Measurements from ENCODE around the gene BRIP1.

BRIP1 gene

GRCh38 chr17:61701334-61701733, 162.0 kb downstream of the BRIP1 start:
- no peak overlapping the region for H3K18ac ChIP-seq (ENCODE audit: low read length)
- no peak overlapping the region for H4K91ac ChIP-seq (ENCODE audit: low read depth, low read length)
- H3K79me2 ChIP-seq (ENCODE audit: control insufficient read depth, insufficient read depth, low read length, poor library complexity), result no peaks in the 10 kb centered on the region
- no peak overlapping the region for H3K4me3 ChIP-seq (ENCODE audit: low read depth, low read length)
- H3K23ac ChIP-seq (ENCODE audit: low read length), result no peak overlapping the region
- H3K9ac ChIP-seq (ENCODE audit: low read length), result no peak overlapping the region
- no peaks in the 10 kb centered on the region for H3K4me1 ChIP-seq (ENCODE audit: control insufficient read depth in 1 of 2, insufficient read depth in 2 of 2, low read length in 2 of 2)
- H4K12ac ChIP-seq (ENCODE audit: low read depth, low read length), result no peak overlapping the region
- H3K79me1 ChIP-seq (ENCODE audit: low read length), result no peaks in the 10 kb centered on the region
- no peak overlapping the region for H3K27ac ChIP-seq (ENCODE audit: low read depth, low read length)
- no peak overlapping the region for H2BK120ac ChIP-seq (ENCODE audit: insufficient read depth, low read length, poor library complexity)
- DNase-seq, result no peak
- no CpG with 5 or more reads among the region's 1 CpG for WGBS (ENCODE audit: extremely low coverage, insufficient coverage, insufficient read length)
- H3K4ac ChIP-seq (ENCODE audit: low read depth, low read length), result no peak overlapping the region
- H4K8ac ChIP-seq (ENCODE audit: low read depth, low read length), result no peak overlapping the region
- H3K36me3 ChIP-seq (ENCODE audit: control insufficient read depth in 1 of 2, insufficient read depth in 2 of 2, low read length in 2 of 2), result peaks cover 2 to 5% of the 10 kb centered on the region in 2 experiments
- H3K27me3 ChIP-seq (ENCODE audit: insufficient read depth, low read length), result no peaks in the 10 kb centered on the region
- no peak overlapping the region for H2BK12ac ChIP-seq (ENCODE audit: low read length)
- no peak overlapping the region for H2AFZ ChIP-seq (ENCODE audit: insufficient read depth, low read length, poor library complexity)
- no peak overlapping the region for H2AK5ac ChIP-seq (ENCODE audit: low read length)
- no peak overlapping the region for H3K4me2 ChIP-seq (ENCODE audit: low read length)
- no peak overlapping the region for H3K14ac ChIP-seq (ENCODE audit: low read length)
- H2BK5ac ChIP-seq (ENCODE audit: low read depth, low read length, poor library complexity), result no peak overlapping the region
- H3K9me3 ChIP-seq (ENCODE audit: insufficient read depth, low read depth, low read length), result peaks cover 4% of the 10 kb centered on the region

GRCh38 chr17:61700252-61700651, 163.1 kb downstream of the BRIP1 start:
- Histone ChIP-seq H4K91ac (ENCODE audit: low read depth, low read length) (no peak overlapping the region), H3K27me3 (ENCODE audit: insufficient read depth, low read length) (no peaks in the 10 kb centered on the region), H3K79me2 (ENCODE audit: control insufficient read depth, insufficient read depth, low read length, poor library complexity) (no peaks in the 10 kb centered on the region), H3K9me3 (ENCODE audit: insufficient read depth, low read depth, low read length) (peaks cover 4% of the 10 kb centered on the region), H4K12ac (ENCODE audit: low read depth, low read length) (no peak overlapping the region), H2AK5ac (ENCODE audit: low read length) (no peak overlapping the region), H3K18ac (ENCODE audit: low read length) (no peak overlapping the region), H3K36me3 (ENCODE audit: control insufficient read depth in 1 of 2, insufficient read depth in 2 of 2, low read length in 2 of 2) (peaks cover 2 to 5% of the 10 kb centered on the region in 2 experiments), H2BK5ac (ENCODE audit: low read depth, low read length, poor library complexity) (no peak overlapping the region), H3K79me1 (ENCODE audit: low read length) (no peaks in the 10 kb centered on the region), H3K4me1 (ENCODE audit: control insufficient read depth in 1 of 2, insufficient read depth in 2 of 2, low read length in 2 of 2) (no peaks in the 10 kb centered on the region), H3K14ac (ENCODE audit: low read length) (no peak overlapping the region), H2BK12ac (ENCODE audit: low read length) (no peak overlapping the region), H3K27ac (ENCODE audit: low read depth, low read length) (no peak overlapping the region), H2BK120ac (ENCODE audit: insufficient read depth, low read length, poor library complexity) (no peak overlapping the region), H4K8ac (ENCODE audit: low read depth, low read length) (no peak overlapping the region), H3K4me3 (ENCODE audit: low read depth, low read length) (no peak overlapping the region), H2AFZ (ENCODE audit: insufficient read depth, low read length, poor library complexity) (no peak overlapping the region), H3K4me2 (ENCODE audit: low read length) (no peak overlapping the region), H3K9ac (ENCODE audit: low read length) (no peak overlapping the region), H3K4ac (ENCODE audit: low read depth, low read length) (no peak overlapping the region), H3K23ac (ENCODE audit: low read length) (no peak overlapping the region)
- no peak for DNase-seq
- WGBS (ENCODE audit: extremely low coverage, insufficient coverage, insufficient read length), result no CpG with 5 or more reads among the region's 5 CpGs

DNA sequence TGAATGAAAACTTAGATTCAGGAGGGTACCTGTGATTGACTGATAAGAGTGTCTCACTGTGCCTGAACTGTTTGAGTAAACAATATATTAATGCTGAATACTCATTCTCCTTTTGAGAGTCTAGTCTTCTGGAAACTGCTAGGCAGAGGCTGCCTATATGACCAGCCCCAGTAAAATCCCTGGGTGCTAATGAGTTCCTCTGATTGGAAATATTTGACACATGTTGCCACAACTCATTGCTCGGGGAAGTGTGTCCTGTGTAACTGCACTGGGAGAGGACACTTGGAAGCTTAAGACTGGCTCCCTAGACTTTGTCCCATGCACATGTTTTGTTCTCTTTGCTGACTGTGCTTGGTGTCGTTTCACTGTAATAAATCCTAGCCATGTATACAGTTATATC, 163.6 kb downstream of the BRIP1 start:
- Histone ChIP-seq H3K4me3 (ENCODE audit: low read depth, low read length) (no peak overlapping the region), H3K4me1 (ENCODE audit: control insufficient read depth in 1 of 2, insufficient read depth in 2 of 2, low read length in 2 of 2) (no peaks in the 10 kb centered on the region), H3K79me2 (ENCODE audit: control insufficient read depth, insufficient read depth, low read length, poor library complexity) (no peaks in the 10 kb centered on the region), H2AFZ (ENCODE audit: insufficient read depth, low read length, poor library complexity) (no peak overlapping the region), H2BK5ac (ENCODE audit: low read depth, low read length, poor library complexity) (no peak overlapping the region), H3K79me1 (ENCODE audit: low read length) (no peaks in the 10 kb centered on the region), H2AK5ac (ENCODE audit: low read length) (no peak overlapping the region), H3K9me3 (ENCODE audit: insufficient read depth, low read depth, low read length) (peaks cover 4% of the 10 kb centered on the region), H3K4me2 (ENCODE audit: low read length) (no peak overlapping the region), H3K9ac (ENCODE audit: low read length) (no peak overlapping the region), H4K12ac (ENCODE audit: low read depth, low read length) (no peak overlapping the region), H4K91ac (ENCODE audit: low read depth, low read length) (no peak overlapping the region), H3K36me3 (ENCODE audit: control insufficient read depth in 1 of 2, insufficient read depth in 2 of 2, low read length in 2 of 2) (peaks cover 2 to 5% of the 10 kb centered on the region in 2 experiments), H3K14ac (ENCODE audit: low read length) (no peak overlapping the region), H3K18ac (ENCODE audit: low read length) (no peak overlapping the region), H3K23ac (ENCODE audit: low read length) (no peak overlapping the region), H2BK120ac (ENCODE audit: insufficient read depth, low read length, poor library complexity) (no peak overlapping the region), H3K27ac (ENCODE audit: low read depth, low read length) (no peak overlapping the region), H3K4ac (ENCODE audit: low read depth, low read length) (no peak overlapping the region), H4K8ac (ENCODE audit: low read depth, low read length) (no peak overlapping the region), H3K27me3 (ENCODE audit: insufficient read depth, low read length) (no peaks in the 10 kb centered on the region), H2BK12ac (ENCODE audit: low read length) (no peak overlapping the region)
- WGBS (ENCODE audit: extremely low coverage, insufficient coverage, insufficient read length), result no CpG with 5 or more reads among the region's 2 CpGs
- no peak for DNase-seq

- Histone ChIP-seq H2BK5ac (ENCODE audit: low read depth, low read length, poor library complexity) (no peak overlapping the region), H2AFZ (ENCODE audit: insufficient read depth, low read length, poor library complexity) (no peak overlapping the region), H4K12ac (ENCODE audit: low read depth, low read length) (no peak overlapping the region), H3K4ac (ENCODE audit: low read depth, low read length) (no peak overlapping the region), H2BK12ac (ENCODE audit: low read length) (no peak overlapping the region), H2BK120ac (ENCODE audit: insufficient read depth, low read length, poor library complexity) (no peak overlapping the region), H3K36me3 (ENCODE audit: control insufficient read depth in 1 of 2, insufficient read depth in 2 of 2, low read length in 2 of 2) (peaks cover 2 to 5% of the 10 kb centered on the region in 2 experiments), H3K9me3 (ENCODE audit: insufficient read depth, low read depth, low read length) (peaks cover 4% of the 10 kb centered on the region), H4K91ac (ENCODE audit: low read depth, low read length) (no peak overlapping the region), H3K79me2 (ENCODE audit: control insufficient read depth, insufficient read depth, low read length, poor library complexity) (no peaks in the 10 kb centered on the region), H3K79me1 (ENCODE audit: low read length) (no peaks in the 10 kb centered on the region), H3K23ac (ENCODE audit: low read length) (no peak overlapping the region), H3K9ac (ENCODE audit: low read length) (no peak overlapping the region), H3K4me2 (ENCODE audit: low read length) (no peak overlapping the region), H3K4me3 (ENCODE audit: low read depth, low read length) (no peak overlapping the region), H3K18ac (ENCODE audit: low read length) (no peak overlapping the region), H2AK5ac (ENCODE audit: low read length) (no peak overlapping the region), H3K27me3 (ENCODE audit: insufficient read depth, low read length) (no peaks in the 10 kb centered on the region), H3K27ac (ENCODE audit: low read depth, low read length) (no peak overlapping the region), H3K4me1 (ENCODE audit: control insufficient read depth in 1 of 2, insufficient read depth in 2 of 2, low read length in 2 of 2) (no peaks in the 10 kb centered on the region), H4K8ac (ENCODE audit: low read depth, low read length) (no peak overlapping the region), H3K14ac (ENCODE audit: low read length) (no peak overlapping the region)
- no CpG with 5 or more reads among the region's 1 CpG for WGBS (ENCODE audit: extremely low coverage, insufficient coverage, insufficient read length)
- no peak for DNase-seq
Measured at GRCh38 chr17:61699032-61699431, 164.3 kb downstream of the BRIP1 start.
